HL-60/S4 (cell line): Measurements from ENCODE around the gene SIX3.

Experiments
- in situ Hi-C: fragments of 300-500 bp; cut with MboI; formaldehyde crosslinking; loops from 2 replicates; pipeline ENCODE4 v1.14.3; 2022; ENCODE audit warnings: low sequenced_read_pairs

The SIX3 gene

DNA sequence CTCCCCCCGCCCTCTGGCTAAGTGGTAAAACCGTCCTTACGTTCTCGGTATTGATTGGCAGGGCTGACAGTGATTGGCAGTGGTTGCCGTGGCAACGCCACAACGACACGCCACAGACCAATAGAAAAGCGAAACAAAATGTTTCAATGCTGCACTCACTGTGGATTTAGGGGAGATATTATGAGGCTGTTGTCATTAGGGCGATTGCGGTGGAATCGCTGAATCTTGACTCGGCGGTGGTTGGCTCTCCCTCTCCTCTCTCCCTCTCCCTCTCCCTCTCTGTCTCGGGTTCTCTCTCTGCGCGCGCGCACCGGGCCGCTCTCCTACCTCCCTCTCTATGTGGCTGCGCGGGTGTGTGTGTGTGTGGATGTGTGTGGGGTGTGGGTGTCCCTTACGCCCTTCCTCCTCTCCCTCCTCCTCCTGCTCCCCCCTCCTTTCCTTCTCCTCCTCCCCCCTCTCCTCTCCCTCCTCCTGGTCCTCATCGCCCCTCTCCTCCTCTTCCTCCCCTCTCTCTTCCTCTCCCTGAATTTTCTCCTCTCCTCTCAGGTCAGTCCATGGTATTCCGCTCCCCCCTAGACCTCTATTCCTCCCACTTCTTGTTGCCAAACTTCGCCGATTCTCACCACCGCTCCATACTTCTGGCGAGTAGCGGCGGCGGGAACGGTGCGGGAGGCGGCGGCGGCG is at the start of gene SIX3:
Gene SIX3, plus strand, starts transcription at position 152 of the 684 bp plus-strand sequence. Its CDS starts 403 bp downstream, at position 555.
- in situ Hi-C loops: no loop called here

DNA sequence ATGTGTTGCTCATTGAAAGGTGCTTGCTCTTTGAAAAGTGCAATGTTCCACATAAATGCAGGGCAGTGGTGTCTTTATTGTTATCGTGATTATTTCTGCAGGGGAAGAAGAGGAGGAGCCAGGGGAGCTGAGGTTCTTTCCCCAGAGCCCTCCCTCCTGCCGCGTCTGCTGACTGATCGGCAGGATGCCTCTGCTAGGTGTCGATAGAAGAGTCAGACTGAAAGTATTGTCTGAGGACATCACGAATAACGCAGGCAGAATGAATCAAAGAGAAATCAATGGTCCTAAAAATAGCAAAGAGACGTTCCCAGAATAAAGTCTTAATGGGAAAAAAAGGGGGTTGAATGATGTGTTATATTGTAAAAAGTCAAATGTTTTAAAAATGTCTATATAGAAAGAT is 47.4 kb upstream of the SIX3 start:
- in situ Hi-C loops: no loop called here

- in situ Hi-C loops: no loop called here
Measured at GRCh38 chr2:44895061-44895460, 46.4 kb upstream of the SIX3 start.

GRCh38 chr2:44897406-44897805 is 44.1 kb upstream of the SIX3 start:
- in situ Hi-C loops: no loop called here

- in situ Hi-C loops: no loop called here
Measured at GRCh38 chr2:44902217-44903137, 39.0 kb upstream of the SIX3 start.

GRCh38 chr2:44904578-44904977 is 36.9 kb upstream of the SIX3 start:
- in situ Hi-C loops: no loop called here

DNA sequence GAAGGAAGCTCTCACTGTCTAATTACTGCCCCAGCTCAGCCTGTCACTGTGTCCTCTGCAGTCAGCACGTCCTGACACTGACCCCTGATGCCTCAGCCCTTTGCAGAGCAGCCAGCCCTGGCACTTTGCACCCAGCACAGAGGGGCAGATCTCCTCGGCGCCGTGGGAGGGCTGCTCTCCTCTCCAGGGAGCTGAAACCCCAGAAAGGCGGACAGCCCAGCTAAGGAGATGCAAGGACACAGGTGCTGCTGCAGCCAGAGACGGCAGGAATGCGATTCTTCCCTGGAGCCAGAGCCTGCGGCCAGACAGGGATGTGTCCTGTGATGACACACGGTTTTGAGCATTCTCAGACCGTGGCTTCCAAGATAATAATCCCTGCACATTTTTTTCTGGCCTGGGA is 34.5 kb upstream of the SIX3 start:
- in situ Hi-C loops: no loop called here

DNA sequence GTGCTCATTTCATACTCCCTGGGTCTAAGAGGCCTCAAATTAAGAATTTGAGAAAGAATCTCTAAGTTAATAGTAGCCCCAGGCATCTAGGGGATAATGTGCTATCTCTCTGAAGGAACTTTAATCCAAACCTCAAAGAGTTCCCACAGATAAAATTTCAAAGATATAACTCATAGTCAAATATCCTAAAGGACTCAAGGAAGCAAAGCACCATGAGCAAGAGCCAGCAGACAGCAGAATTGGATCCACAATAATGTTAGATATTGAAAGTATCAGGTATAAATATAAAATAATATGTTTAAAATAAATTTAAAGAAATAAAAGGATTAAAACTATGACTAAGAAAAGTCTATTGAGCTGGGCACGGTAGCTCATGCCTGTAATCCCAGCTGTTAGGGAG is 31.7 kb upstream of the SIX3 start:
- in situ Hi-C loops: no loop called here

- in situ Hi-C loops: no loop called here
Measured at GRCh38 chr2:44912660-44913059, 28.8 kb upstream of the SIX3 start.

DNA sequence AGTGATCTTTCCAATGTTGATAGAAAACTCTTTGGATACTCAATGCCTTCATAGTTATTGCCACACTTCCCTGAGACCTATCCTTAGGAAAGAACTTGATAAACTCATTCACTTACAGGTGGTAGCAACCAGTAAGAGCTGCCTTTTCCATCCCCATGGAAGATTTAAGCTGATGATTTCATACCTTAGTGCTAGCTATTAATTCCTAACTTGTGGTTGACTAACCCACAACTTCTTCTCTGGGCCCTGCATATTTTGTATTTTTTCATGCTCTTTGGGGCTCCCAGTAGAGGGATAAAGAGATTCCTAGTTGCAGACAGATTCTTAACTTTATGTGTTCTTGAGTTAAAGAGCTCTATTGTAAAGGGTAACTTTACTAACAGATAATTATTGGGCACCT is 25.2 kb upstream of the SIX3 start:
- in situ Hi-C loops: no loop called here

DNA sequence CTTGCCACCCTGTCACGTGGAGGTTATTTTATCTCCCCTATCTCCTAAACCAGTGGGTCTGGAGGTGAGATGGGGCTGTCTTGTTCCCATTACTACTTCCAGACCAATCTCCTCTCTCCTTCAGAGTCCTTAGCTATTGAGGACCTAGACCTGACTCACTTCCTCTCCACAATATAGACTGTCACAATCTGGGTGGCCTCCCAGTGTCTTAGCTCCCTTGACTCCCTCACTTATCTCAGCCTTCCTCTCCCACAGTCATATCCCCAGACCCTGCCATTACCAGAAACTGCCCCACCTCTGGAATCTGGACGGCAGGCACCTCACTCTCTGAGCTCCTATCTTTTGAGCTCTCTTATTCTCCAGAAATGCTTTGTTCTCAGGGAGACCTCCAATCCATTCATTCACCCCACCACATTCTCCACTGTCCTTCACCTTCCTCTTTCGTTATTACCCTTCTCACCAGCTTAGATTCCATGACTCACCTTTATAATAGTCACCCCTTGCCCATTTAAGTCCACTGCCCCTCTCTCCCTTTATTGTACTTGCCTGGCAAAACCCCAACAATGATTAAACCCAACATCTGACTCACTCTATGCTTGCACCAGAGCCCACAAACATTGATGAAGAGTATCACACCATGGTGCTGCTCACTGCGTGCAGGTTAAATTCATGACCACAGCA is 23.3 kb upstream of the SIX3 start:
- in situ Hi-C loops: no loop called here

DNA sequence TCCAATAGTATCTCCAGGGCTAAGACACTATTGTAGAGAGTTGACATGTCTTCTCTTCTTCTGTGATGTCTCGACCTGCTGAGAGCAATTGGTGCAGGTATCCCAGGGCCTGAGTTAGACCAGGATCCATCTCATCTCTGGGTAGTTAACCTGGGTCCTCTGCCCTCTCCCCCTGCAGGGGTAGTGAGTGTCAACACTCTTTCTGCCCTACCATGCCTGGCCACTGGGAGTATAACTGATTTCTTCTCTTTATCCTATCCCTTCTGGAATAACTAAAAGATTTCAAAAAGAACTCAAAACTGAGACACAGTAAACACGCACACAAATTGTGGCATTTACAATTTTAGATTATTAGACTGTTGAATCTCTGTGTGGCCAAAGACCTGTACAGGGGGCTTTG is 20.8 kb upstream of the SIX3 start:
- in situ Hi-C loops: no loop called here

- in situ Hi-C loops: no loop called here
Measured at GRCh38 chr2:44922776-44923175, 18.7 kb upstream of the SIX3 start.

DNA sequence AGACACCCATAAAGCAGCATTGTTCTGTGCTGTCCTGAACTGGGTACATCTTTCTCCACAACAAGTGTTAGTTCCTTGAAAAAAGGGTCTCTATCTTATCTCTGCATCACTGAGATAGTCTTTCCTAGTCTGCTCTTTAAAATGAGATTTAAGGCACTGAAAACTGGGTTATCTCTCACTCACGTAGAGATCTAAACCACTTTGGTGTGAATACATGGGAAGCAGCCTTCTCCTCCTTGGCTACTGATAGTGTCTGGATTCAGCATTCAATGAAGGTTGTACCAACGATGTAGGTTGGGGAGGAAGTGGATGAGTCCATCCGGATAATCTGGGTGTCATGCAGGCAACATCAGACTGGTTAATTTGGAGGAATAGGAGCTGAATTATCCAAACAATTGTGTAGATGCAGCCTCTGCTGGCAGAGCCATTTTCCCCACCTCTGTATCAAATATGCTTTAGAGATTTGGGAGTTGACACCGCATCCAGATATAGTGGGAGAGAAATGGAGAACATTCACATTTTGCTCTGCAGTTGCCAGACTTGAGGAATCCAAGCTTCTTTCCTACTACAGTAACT is 15.9 kb upstream of the SIX3 start:
- in situ Hi-C loops: no loop called here

GRCh38 chr2:44926957-44927356 is 14.5 kb upstream of the SIX3 start:
- in situ Hi-C loops: no loop called here

GRCh38 chr2:44927985-44928482 is 13.5 kb upstream of the SIX3 start:
- in situ Hi-C loops: no loop called here

DNA sequence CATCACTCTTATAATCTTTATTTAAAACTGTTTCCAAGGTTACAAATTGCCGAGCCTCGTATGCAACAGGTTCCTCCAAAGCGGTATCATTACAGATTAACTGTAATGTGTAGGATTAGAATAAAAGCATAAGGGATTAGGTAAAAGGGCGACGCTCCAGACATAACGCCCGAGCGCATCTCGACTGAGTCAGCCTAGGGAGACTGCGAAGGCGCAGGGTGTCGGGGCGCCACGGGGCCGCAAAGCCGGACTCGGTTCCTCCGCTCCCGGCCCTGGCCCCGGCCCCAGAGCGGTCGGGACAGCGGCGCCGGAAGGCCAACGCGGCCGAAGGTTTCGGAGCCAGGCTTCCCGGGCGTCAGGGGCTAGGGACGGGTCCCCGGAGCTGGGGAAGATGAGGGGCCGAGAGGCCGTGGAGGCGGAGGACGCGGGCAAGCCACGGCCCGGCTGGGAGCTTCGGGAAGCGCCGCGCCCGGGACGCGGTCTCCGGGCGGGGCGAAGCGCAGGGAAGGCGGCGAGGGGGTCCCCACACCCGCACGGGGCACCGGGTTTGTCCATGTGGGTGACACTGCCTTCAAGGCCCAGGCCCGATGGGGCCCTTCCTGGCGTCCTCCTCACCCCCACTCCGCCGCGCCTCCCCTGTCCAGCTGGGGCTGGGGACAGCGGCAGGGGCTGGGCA is 12.9 kb upstream of the SIX3 start:
- in situ Hi-C loops: no loop called here

GRCh38 chr2:44929159-44929734 is 12.3 kb upstream of the SIX3 start:
- in situ Hi-C loops: no loop called here

DNA sequence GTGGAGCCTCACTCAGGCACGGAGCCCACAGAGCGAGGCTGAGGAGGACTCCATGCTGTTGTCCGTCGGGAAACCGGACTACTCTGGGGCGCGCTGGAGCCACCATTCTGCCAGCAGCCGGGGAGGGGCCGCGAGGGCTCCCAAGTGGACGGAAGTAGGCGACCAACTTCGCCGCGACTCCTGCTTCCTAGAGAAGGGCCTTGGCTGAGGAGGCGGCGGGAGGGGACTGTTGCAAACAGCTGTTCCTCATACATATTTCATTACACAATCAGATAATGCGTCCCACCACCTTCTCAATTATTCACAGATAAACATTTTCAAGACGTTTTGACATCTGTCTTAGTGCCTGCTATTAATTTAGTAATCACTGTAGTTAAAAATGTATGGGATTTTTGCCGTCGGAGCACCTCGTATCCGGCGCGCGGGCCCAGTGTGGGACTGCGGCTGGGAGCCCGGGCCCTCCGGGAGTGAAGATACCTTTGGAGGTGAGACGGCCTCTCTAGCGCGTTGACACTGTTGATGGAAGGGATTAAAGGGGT is 11.7 kb upstream of the SIX3 start:
- in situ Hi-C loops: no loop called here
